ENCODE data around the gene RHBDL1.

RHBDL1 gene

DNA sequence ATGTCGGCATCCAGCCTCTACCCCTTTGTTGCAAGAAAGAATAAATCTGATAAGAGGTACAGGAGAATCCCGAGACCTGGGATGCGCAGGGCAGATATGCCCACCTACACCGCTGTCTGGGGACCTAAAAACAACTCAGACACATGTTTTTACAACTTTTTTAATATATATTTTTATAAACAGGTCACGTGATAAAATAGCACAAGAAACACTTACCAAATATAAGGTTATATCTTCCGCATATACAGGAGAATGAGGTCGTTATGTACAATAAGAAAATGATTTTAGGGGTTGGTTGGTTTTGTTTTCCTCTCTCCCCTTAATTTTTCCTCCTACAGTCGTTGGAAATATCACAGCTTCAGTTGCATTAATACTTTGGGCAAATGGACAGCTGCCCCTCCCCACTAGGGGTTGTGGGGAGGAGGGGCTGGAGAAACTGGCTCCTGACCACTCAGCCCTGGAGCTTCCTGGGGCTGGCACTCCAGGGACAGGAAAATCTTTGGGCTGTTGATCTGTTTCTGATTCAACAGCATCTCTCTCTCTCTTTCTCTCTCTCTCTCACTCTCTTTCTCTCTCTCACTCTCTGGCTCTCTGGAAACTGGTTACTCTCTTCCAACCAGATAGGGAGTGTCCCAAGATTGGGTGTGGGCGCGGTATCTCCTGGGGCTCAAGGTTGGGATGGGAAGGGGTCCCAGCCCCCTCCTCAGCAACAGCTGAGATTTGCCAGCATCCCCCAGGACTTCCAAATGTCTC lies 17.1 kb downstream of the RHBDL1 start:
- no peak for DNase-seq (ENCODE audit: low spot score)
- Histone ChIP-seq H3K9me3 (replicated peaks in 1 of 2; ENCODE audit: control insufficient read depth in 2 of 2, insufficient read depth in 1 of 2, low read depth in 1 of 2, low read length in 2 of 2) (peaks cover 0 to 6% of the 10 kb centered on the region in 2 donors), H3K23ac (ENCODE audit: low read depth, low read length, poor library complexity) (no peak overlapping the region), H3K27ac (replicated peaks; ENCODE audit: low read length) (no peak overlapping the region), H3K18ac (ENCODE audit: low read length) (no peak overlapping the region), H3K14ac (ENCODE audit: low read length) (no peak overlapping the region), H3K4me3 (ENCODE audit: low read length in 2 of 2) (no peak overlapping the region), H3K4me1 (ENCODE audit: control insufficient read depth in 2 of 2, insufficient read depth in 1 of 2, low read depth in 1 of 2, low read length in 2 of 2) (peaks cover 4 to 13% of the 10 kb centered on the region in 2 donors), H2BK120ac (ENCODE audit: low read depth, low read length) (no peak overlapping the region), H3K27me3 (ENCODE audit: control insufficient read depth in 3 of 3, insufficient read depth in 3 of 3, low read depth in 1 of 3, low read length in 3 of 3) (peaks cover 10 to 57% (median 28%) of the 10 kb centered on the region in 3 experiments), H4K8ac (ENCODE audit: low read depth, low read length) (no peak overlapping the region), H3K4me2 (ENCODE audit: insufficient read depth, low read length, poor library complexity, severe bottlenecking) (no peak overlapping the region), H2BK5ac (ENCODE audit: low read length) (no peak overlapping the region), H3K79me1 (ENCODE audit: low read depth, low read length) (peaks cover 15% of the 10 kb centered on the region), H3K4ac (ENCODE audit: low read length) (no peak overlapping the region), H3K9ac (ENCODE audit: low read depth, low read length, poor library complexity) (no peak overlapping the region), H2BK12ac (ENCODE audit: low read length) (no peak overlapping the region), H2AFZ (ENCODE audit: low read length) (no peak overlapping the region), H2AK5ac (ENCODE audit: low read depth, low read length) (peak overlapping the region; percentile 56), H3K36me3 (replicated peaks in 1 of 2; ENCODE audit: control insufficient read depth in 2 of 2, insufficient read depth in 2 of 2, low read length in 2 of 2) (peaks cover 4 to 6% of the 10 kb centered on the region in 2 donors), H2BK15ac (ENCODE audit: low read length) (no peak overlapping the region), H4K91ac (ENCODE audit: low read depth, low read length, poor library complexity) (no peak overlapping the region)
- WGBS, 2 donors (ENCODE audit: extremely low coverage in 2 of 2, insufficient read length in 2 of 2, insufficient replicate concordance in 1 of 2): no CpG with 5 or more reads among the region's 10 CpGs

DNA sequence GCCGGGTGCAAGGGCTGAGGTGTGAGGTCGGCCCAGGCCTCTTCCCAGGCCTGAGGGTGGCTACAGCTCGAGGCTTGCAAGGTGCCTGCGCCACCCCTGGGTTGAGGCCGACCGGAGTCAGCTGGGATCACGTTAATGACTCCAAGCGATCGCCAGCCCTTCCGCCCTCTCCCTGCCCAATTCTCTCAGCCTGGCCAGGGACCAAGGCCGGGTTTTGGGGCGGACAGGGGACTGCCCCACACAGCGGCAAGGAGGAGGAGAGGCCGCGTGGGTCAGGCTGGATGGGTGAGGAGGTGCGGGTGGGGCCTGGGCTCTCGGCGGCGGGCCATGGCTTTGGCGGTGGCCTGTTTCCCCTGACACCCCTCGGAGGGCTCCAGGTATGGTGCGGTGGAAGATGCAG lies 17.9 kb downstream of the RHBDL1 start:
- no peak overlapping the region for H3K4ac ChIP-seq (ENCODE audit: low read length)
- H2AFZ ChIP-seq (ENCODE audit: low read length): no peak overlapping the region
- peak overlapping the region; percentile 64 for H3K18ac ChIP-seq (ENCODE audit: low read length)
- H3K4me1 ChIP-seq (ENCODE audit: control insufficient read depth in 2 of 2, insufficient read depth in 1 of 2, low read depth in 1 of 2, low read length in 2 of 2): peaks cover 4 to 13% of the 10 kb centered on the region in 2 donors
- H2BK120ac ChIP-seq (ENCODE audit: low read depth, low read length): no peak overlapping the region
- H2BK12ac ChIP-seq (ENCODE audit: low read length): peak overlapping the region; percentile 41
- H4K8ac ChIP-seq (ENCODE audit: low read depth, low read length): no peak overlapping the region
- H3K14ac ChIP-seq (ENCODE audit: low read length): no peak overlapping the region
- no peak for DNase-seq (ENCODE audit: low spot score)
- no peak overlapping the region for H4K91ac ChIP-seq (ENCODE audit: low read depth, low read length, poor library complexity)
- H3K9me3 ChIP-seq (replicated peaks in 1 of 2; ENCODE audit: control insufficient read depth in 2 of 2, insufficient read depth in 1 of 2, low read depth in 1 of 2, low read length in 2 of 2): peaks cover 0 to 6% of the 10 kb centered on the region in 2 donors
- peak overlapping the region; percentile 73 for H3K23ac ChIP-seq (ENCODE audit: low read depth, low read length, poor library complexity)
- H3K4me3 ChIP-seq (ENCODE audit: low read length in 2 of 2): no peak overlapping the region
- H3K27ac ChIP-seq (replicated peaks; ENCODE audit: low read length): no peak overlapping the region
- no CpG with 5 or more reads among the region's 22 CpGs for WGBS, 2 donors (ENCODE audit: extremely low coverage in 2 of 2, insufficient read length in 2 of 2, insufficient replicate concordance in 1 of 2)
- H2BK5ac ChIP-seq (ENCODE audit: low read length): peak overlapping the region; percentile 3
- H3K27me3 ChIP-seq (ENCODE audit: control insufficient read depth in 3 of 3, insufficient read depth in 3 of 3, low read depth in 1 of 3, low read length in 3 of 3): peaks cover 10 to 60% (median 28%) of the 10 kb centered on the region in 3 experiments
- H2AK5ac ChIP-seq (ENCODE audit: low read depth, low read length): peak overlapping the region; percentile 56
- no peak overlapping the region for H3K4me2 ChIP-seq (ENCODE audit: insufficient read depth, low read length, poor library complexity, severe bottlenecking)
- peaks cover 11% of the 10 kb centered on the region for H3K79me1 ChIP-seq (ENCODE audit: low read depth, low read length)
- no peaks in the 10 kb centered on the region for H3K36me3 ChIP-seq (replicated peaks in 1 of 2; ENCODE audit: control insufficient read depth in 2 of 2, insufficient read depth in 2 of 2, low read length in 2 of 2)
- H3K9ac ChIP-seq (ENCODE audit: low read depth, low read length, poor library complexity): no peak overlapping the region
- peak overlapping the region; percentile 87 for H2BK15ac ChIP-seq (ENCODE audit: low read length)

DNA sequence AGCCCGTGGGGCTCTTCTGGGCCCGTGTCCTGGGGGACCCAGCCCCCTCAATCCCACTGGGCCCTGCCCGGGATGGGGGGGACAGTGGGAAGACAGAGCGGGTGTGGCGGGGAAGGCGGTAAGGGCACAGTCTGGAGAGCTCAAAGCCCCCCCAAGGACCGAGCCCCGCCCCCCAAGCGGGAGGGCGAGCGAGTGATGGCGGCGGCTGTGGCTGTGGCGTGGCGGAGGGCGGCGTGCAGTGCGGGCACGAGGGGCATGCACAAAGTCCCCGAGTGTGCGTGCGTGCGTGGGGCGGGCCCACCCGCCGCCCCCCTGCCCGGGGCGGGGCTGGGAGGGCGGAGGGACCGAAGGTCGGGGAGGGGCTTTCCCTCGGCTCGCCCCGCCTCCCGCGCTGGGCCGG lies 18.3 kb downstream of the RHBDL1 start:
- Histone ChIP-seq H2BK15ac (ENCODE audit: low read length) (peak overlapping the region; percentile 87), H3K4me3 (ENCODE audit: low read length in 2 of 2) (peak overlapping the region in 1 of 2 donors; percentile 51)

DNA sequence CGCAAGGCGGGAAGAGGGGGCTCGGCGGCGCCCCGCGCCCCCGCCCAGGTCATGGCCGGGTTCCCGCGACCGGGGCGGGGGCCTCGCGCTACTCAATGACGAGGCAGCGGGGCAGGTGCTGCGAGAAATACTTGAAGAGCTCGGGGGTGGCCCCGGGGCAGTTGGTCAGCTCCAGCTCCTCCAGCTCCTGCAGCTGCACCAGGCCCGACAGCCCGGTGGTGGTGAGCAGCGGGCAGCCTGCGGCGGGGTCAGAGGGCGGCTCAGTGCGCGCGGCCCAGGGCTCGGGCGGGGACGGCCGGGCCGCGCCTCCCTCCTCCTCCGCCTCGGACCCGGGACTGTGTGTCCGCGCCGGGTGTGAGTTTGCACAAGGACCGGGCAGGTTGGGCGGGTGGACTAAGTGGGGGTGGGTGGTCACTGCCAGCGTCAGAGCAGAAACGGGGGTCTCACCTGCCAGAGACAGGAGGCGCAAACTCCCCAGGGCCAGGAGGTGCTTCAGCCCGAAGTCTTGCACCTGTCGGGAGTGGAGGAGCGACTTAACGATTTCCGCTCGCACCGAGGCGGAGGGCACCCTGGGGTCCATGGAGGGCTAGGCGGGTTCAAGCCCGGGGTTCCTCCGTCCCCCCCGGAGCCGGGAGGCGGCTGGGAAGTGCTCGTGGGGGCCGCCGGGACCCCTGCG lies 18.9 kb downstream of the RHBDL1 start:
- Histone ChIP-seq H4K91ac (ENCODE audit: low read depth, low read length, poor library complexity) (no peak overlapping the region), H3K36me3 (replicated peaks in 1 of 2; ENCODE audit: control insufficient read depth in 2 of 2, insufficient read depth in 2 of 2, low read length in 2 of 2) (no peaks in the 10 kb centered on the region), H3K27me3 (ENCODE audit: control insufficient read depth in 3 of 3, insufficient read depth in 3 of 3, low read depth in 1 of 3, low read length in 3 of 3) (peaks cover 10 to 67% (median 28%) of the 10 kb centered on the region in 3 experiments), H3K4me2 (ENCODE audit: insufficient read depth, low read length, poor library complexity, severe bottlenecking) (peak overlapping the region; percentile 57), H2AFZ (ENCODE audit: low read length) (no peak overlapping the region), H2BK5ac (ENCODE audit: low read length) (peak overlapping the region; percentile 3), H3K79me1 (ENCODE audit: low read depth, low read length) (peaks cover 7% of the 10 kb centered on the region), H2BK120ac (ENCODE audit: low read depth, low read length) (no peak overlapping the region), H2BK15ac (ENCODE audit: low read length) (no peak overlapping the region), H2AK5ac (ENCODE audit: low read depth, low read length) (no peak overlapping the region), H3K4me1 (ENCODE audit: control insufficient read depth in 2 of 2, insufficient read depth in 1 of 2, low read depth in 1 of 2, low read length in 2 of 2) (peaks cover 3 to 12% of the 10 kb centered on the region in 2 donors), H3K14ac (ENCODE audit: low read length) (peak overlapping the region; percentile 6), H3K4ac (ENCODE audit: low read length) (no peak overlapping the region), H3K9me3 (replicated peaks in 1 of 2; ENCODE audit: control insufficient read depth in 2 of 2, insufficient read depth in 1 of 2, low read depth in 1 of 2, low read length in 2 of 2) (peaks cover 0 to 6% of the 10 kb centered on the region in 2 donors), H3K18ac (ENCODE audit: low read length) (peak overlapping the region; percentile 38), H3K9ac (ENCODE audit: low read depth, low read length, poor library complexity) (no peak overlapping the region), H3K27ac (replicated peaks; ENCODE audit: low read length) (no peak overlapping the region), H4K8ac (ENCODE audit: low read depth, low read length) (no peak overlapping the region), H2BK12ac (ENCODE audit: low read length) (no peak overlapping the region), H3K4me3 (ENCODE audit: low read length in 2 of 2) (peak overlapping the region in 1 of 2 donors; percentile 66), H3K23ac (ENCODE audit: low read depth, low read length, poor library complexity) (peak overlapping the region; percentile 22)
- no CpG with 5 or more reads among the region's 64 CpGs for WGBS, 2 donors (ENCODE audit: extremely low coverage in 2 of 2, insufficient read length in 2 of 2, insufficient replicate concordance in 1 of 2)
- no peak for DNase-seq (ENCODE audit: low spot score)

More for the DNA sequence above, 18.3 kb downstream of the RHBDL1 start:
- Histone ChIP-seq H3K27me3 (ENCODE audit: control insufficient read depth in 3 of 3, insufficient read depth in 3 of 3, low read depth in 1 of 3, low read length in 3 of 3) (peaks cover 10 to 62% (median 28%) of the 10 kb centered on the region in 3 experiments), H3K14ac (ENCODE audit: low read length) (no peak overlapping the region), H2BK12ac (ENCODE audit: low read length) (no peak overlapping the region), H3K36me3 (replicated peaks in 1 of 2; ENCODE audit: control insufficient read depth in 2 of 2, insufficient read depth in 2 of 2, low read length in 2 of 2) (no peaks in the 10 kb centered on the region), H3K79me1 (ENCODE audit: low read depth, low read length) (peaks cover 9% of the 10 kb centered on the region), H3K23ac (ENCODE audit: low read depth, low read length, poor library complexity) (no peak overlapping the region), H3K9me3 (replicated peaks in 1 of 2; ENCODE audit: control insufficient read depth in 2 of 2, insufficient read depth in 1 of 2, low read depth in 1 of 2, low read length in 2 of 2) (peaks cover 0 to 6% of the 10 kb centered on the region in 2 donors), H3K4ac (ENCODE audit: low read length) (no peak overlapping the region), H4K91ac (ENCODE audit: low read depth, low read length, poor library complexity) (no peak overlapping the region), H3K4me1 (ENCODE audit: control insufficient read depth in 2 of 2, insufficient read depth in 1 of 2, low read depth in 1 of 2, low read length in 2 of 2) (peaks cover 4 to 13% of the 10 kb centered on the region in 2 donors), H3K18ac (ENCODE audit: low read length) (peak overlapping the region; percentile 76), H3K9ac (ENCODE audit: low read depth, low read length, poor library complexity) (peak overlapping the region; percentile 60), H3K4me2 (ENCODE audit: insufficient read depth, low read length, poor library complexity, severe bottlenecking) (peak overlapping the region; percentile 57), H2BK5ac (ENCODE audit: low read length) (peak overlapping the region; percentile 3), H3K27ac (replicated peaks; ENCODE audit: low read length) (no peak overlapping the region), H2BK120ac (ENCODE audit: low read depth, low read length) (no peak overlapping the region), H4K8ac (ENCODE audit: low read depth, low read length) (no peak overlapping the region), H2AK5ac (ENCODE audit: low read depth, low read length) (no peak overlapping the region), H2AFZ (ENCODE audit: low read length) (no peak overlapping the region)
- no peak for DNase-seq (ENCODE audit: low spot score)
- no CpG with 5 or more reads among the region's 37 CpGs for WGBS, 2 donors (ENCODE audit: extremely low coverage in 2 of 2, insufficient read length in 2 of 2, insufficient replicate concordance in 1 of 2)

Measured in neuronal stem cell (in vitro differentiated cells).